ENCODE data around the gene BPI. TPM values are rescaled to one million over a fixed set of nuclear protein-coding genes. Genes with fewer than 3 reads are reported as not detected.

BPI gene
- total and polyA plus RNA-seq, 2 donors (not counting 1 experiment from before 2014, with no cell fraction given), result not detected

DNA sequence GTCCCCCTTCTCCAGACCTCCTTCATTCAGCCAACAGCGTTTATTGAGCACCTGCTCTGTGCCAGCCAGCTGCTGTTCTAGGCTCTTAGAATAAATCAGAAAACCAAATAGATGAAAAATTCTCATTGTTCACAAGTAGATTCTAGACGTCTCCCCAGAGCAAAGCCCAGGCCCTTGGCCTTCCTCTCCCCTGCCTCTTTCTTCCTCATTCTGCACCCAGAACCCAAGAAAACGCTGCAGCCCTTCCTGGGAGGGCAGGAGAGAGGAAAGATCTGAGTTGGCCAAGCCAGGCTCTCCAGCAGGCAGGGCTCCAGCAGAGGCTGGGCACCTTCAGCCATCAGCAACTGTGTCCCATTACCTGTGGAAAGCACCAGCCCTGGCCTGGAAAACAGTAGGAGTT is 12.0 kb upstream of the BPI start:
- H2AFZ ChIP-seq (ENCODE audit: low read length), result no peak overlapping the region
- no peaks in the 10 kb centered on the region for H3K36me3 ChIP-seq (ENCODE audit: control insufficient read depth, insufficient read depth, low read length)
- no peaks in the 10 kb centered on the region for H3K79me2 ChIP-seq (ENCODE audit: control insufficient read depth, insufficient read depth, low read length)

GRCh38 chr20:38293491-38294065 is 10.4 kb upstream of the BPI start:
- Histone ChIP-seq H3K9ac (ENCODE audit: insufficient read depth, low read length) (no peak overlapping the region), H3K27me3 (ENCODE audit: control insufficient read depth, insufficient read depth, low read length) (peaks cover 12% of the 10 kb centered on the region), H4K20me1 (ENCODE audit: control insufficient read depth, extremely low read depth, insufficient read depth, low read length) (no peaks in the 10 kb centered on the region), H2AFZ (ENCODE audit: low read length) (no peak overlapping the region), H3K9me3 (ENCODE audit: control insufficient read depth, insufficient read depth, low read depth, low read length) (no peaks in the 10 kb centered on the region), H3K79me2 (ENCODE audit: control insufficient read depth, insufficient read depth, low read length) (no peaks in the 10 kb centered on the region), H3K4me1 (ENCODE audit: control insufficient read depth, extremely low read depth, insufficient read depth, low read length) (peaks cover 5% of the 10 kb centered on the region), H3K27ac (ENCODE audit: insufficient read depth, low read length) (no peak overlapping the region), H3K4me3 (replicated peaks in 1 of 4; ENCODE audit: control extremely low read depth in 1 of 4, insufficient read depth in 1 of 4, low read depth in 3 of 4, low read length in 4 of 4) (no peak overlapping the region), H3K4me2 (ENCODE audit: extremely low read depth, insufficient read depth, low read length) (no peak overlapping the region), H3K36me3 (ENCODE audit: control insufficient read depth, insufficient read depth, low read length) (no peaks in the 10 kb centered on the region)
- peak in 1 of 2 donors; percentile 42 for DNase-seq (ENCODE audit: low read depth in 2 of 2)
- TF ChIP-seq, protein P1, sequence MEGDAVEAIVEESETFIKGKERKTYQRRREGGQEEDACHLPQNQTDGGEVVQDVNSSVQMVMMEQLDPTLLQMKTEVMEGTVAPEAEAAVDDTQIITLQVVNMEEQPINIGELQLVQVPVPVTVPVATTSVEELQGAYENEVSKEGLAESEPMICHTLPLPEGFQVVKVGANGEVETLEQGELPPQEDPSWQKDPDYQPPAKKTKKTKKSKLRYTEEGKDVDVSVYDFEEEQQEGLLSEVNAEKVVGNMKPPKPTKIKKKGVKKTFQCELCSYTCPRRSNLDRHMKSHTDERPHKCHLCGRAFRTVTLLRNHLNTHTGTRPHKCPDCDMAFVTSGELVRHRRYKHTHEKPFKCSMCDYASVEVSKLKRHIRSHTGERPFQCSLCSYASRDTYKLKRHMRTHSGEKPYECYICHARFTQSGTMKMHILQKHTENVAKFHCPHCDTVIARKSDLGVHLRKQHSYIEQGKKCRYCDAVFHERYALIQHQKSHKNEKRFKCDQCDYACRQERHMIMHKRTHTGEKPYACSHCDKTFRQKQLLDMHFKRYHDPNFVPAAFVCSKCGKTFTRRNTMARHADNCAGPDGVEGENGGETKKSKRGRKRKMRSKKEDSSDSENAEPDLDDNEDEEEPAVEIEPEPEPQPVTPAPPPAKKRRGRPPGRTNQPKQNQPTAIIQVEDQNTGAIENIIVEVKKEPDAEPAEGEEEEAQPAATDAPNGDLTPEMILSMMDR (conservative IDR thresholded peaks at IDR 0.05 in 1 of 2, IDR thresholded peaks at IDR 0.05 in 1 of 2; ENCODE audit: low read depth in 1 of 2, low read length in 2 of 2), result no peak
- no peak for TF ChIP-seq EZH2 (IDR thresholded peaks at IDR 0.05; ENCODE audit: low read length, missing control alignments)

More for the DNA sequence above, 12.0 kb upstream of the BPI start:
- Histone ChIP-seq H3K27me3 (ENCODE audit: control insufficient read depth, insufficient read depth, low read length) (peaks cover 12% of the 10 kb centered on the region), H3K9ac (ENCODE audit: insufficient read depth, low read length) (no peak overlapping the region), H3K27ac (ENCODE audit: insufficient read depth, low read length) (no peak overlapping the region), H3K4me1 (ENCODE audit: control insufficient read depth, extremely low read depth, insufficient read depth, low read length) (peaks cover 5% of the 10 kb centered on the region), H3K9me3 (ENCODE audit: control insufficient read depth, insufficient read depth, low read depth, low read length) (no peaks in the 10 kb centered on the region), H3K4me3 (replicated peaks in 1 of 4; ENCODE audit: control extremely low read depth in 1 of 4, insufficient read depth in 1 of 4, low read depth in 3 of 4, low read length in 4 of 4) (no peak overlapping the region), H3K4me2 (ENCODE audit: extremely low read depth, insufficient read depth, low read length) (no peak overlapping the region), H4K20me1 (ENCODE audit: control insufficient read depth, extremely low read depth, insufficient read depth, low read length) (no peaks in the 10 kb centered on the region)
- no peak for DNase-seq (ENCODE audit: low read depth in 2 of 2)
- TF ChIP-seq, protein P1 (conservative IDR thresholded peaks at IDR 0.05 in 1 of 2, IDR thresholded peaks at IDR 0.05 in 1 of 2; ENCODE audit: low read depth in 1 of 2, low read length in 2 of 2), result no peak
- TF ChIP-seq EZH2 (IDR thresholded peaks at IDR 0.05; ENCODE audit: low read length, missing control alignments), result no peak

GRCh38 chr20:38294076-38294591 is 9.8 kb upstream of the BPI start:
- Histone ChIP-seq H3K9ac (ENCODE audit: insufficient read depth, low read length) (no peak overlapping the region), H3K9me3 (ENCODE audit: control insufficient read depth, insufficient read depth, low read depth, low read length) (no peaks in the 10 kb centered on the region), H4K20me1 (ENCODE audit: control insufficient read depth, extremely low read depth, insufficient read depth, low read length) (no peaks in the 10 kb centered on the region), H3K27me3 (ENCODE audit: control insufficient read depth, insufficient read depth, low read length) (peaks cover 12% of the 10 kb centered on the region), H3K79me2 (ENCODE audit: control insufficient read depth, insufficient read depth, low read length) (no peaks in the 10 kb centered on the region), H3K27ac (ENCODE audit: insufficient read depth, low read length) (no peak overlapping the region), H3K4me3 (replicated peaks in 1 of 4; ENCODE audit: control extremely low read depth in 1 of 4, insufficient read depth in 1 of 4, low read depth in 3 of 4, low read length in 4 of 4) (no peak overlapping the region), H3K36me3 (ENCODE audit: control insufficient read depth, insufficient read depth, low read length) (no peaks in the 10 kb centered on the region), H3K4me1 (ENCODE audit: control insufficient read depth, extremely low read depth, insufficient read depth, low read length) (peaks cover 5% of the 10 kb centered on the region), H2AFZ (ENCODE audit: low read length) (no peak overlapping the region), H3K4me2 (ENCODE audit: extremely low read depth, insufficient read depth, low read length) (no peak overlapping the region)
- no peak for DNase-seq (ENCODE audit: low read depth in 2 of 2)
- TF ChIP-seq, protein P1 (conservative IDR thresholded peaks at IDR 0.05 in 1 of 2, IDR thresholded peaks at IDR 0.05 in 1 of 2; ENCODE audit: low read depth in 1 of 2, low read length in 2 of 2), result no peak
- no peak for TF ChIP-seq EZH2 (IDR thresholded peaks at IDR 0.05; ENCODE audit: low read length, missing control alignments)

All from fibroblast of lung (primary cell).